KG1 (cell line): ENCODE results near the gene KLF1.

Experiments used
- DNase-seq: peaks from one replicate; lab custom pipeline; 2025; lab: John Stamatoyannopoulos, UW

KLF1 gene

DNA sequence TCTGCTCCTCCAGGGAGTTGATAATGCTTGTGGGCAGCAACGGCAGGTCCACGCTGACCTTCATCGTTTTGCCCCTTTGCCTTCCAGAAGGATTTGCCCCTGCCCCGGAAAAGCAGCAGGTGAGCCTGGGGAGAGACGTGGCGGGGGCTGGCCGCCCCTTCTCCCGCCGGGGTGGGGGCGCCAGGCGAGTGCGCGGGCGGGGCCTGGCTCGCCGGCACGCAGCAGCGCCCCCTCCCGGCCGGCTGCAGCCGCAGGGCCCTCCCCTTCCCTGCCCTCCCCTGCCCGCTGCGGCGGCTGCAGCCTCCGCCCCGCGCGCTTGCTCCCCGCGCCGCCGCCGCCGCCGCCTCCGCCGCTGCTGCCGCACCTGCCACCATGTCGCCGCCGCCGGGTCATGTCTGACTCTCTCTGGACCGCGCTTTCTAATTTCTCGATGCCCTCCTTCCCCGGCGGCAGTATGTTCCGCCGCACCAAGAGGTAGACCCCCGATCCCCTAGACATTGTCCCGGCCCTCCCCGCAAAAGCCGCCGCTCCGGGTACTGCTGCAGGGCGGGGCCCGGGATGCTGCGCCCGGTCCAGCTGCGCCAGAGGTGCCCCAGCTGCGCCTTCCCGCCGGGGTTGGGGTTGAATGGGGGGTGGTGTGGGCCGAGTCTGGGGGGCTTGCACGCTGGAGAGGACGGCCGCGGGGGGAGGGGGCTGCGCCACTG lies 48.7 kb downstream of the KLF1 start, which contains the start of gene MAST1:
MAST1 (plus strand) TSS at position 334 of the 704 bp plus-strand sequence; CDS start at position 392, 58 bp downstream.
- DNase-seq: no peak

DNA sequence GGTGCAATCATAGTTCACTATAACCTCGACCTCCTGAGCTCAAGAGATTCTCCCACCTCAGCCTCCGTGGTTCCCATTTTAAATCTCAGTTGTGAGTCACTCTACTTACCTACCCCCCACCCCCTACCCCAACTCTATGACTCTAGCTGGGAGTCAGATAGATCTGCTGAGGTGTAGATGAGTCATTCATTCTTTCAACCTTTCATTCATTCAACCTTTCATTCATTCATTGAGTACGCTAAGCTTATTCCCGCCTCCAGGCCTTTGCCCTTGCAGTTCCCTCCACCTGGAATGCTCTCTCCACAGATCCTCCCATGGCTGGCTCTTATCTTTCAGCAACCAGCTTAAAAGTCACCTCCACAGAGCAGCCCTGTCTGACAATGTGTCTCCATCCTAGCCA lies 49.8 kb downstream of the KLF1 start:
- DNase-seq: no peak

DNA sequence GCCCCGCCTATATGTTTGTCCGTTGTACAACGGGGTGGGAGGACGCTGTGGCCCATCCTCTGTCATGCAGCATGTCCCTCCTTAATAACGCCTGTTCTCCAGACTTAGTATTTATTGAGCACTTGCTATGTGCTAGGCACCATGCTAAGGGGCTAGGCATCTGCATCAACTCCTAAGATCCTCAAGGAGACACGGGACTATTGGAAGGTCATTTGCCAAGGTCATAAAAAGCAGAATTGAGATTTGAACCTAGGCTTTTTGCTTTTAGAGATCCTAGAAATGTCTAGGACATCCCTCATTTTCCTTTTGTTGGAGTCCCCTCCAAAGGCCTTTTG lies 50.5 kb downstream of the KLF1 start:
- DNase-seq: no peak

DNA sequence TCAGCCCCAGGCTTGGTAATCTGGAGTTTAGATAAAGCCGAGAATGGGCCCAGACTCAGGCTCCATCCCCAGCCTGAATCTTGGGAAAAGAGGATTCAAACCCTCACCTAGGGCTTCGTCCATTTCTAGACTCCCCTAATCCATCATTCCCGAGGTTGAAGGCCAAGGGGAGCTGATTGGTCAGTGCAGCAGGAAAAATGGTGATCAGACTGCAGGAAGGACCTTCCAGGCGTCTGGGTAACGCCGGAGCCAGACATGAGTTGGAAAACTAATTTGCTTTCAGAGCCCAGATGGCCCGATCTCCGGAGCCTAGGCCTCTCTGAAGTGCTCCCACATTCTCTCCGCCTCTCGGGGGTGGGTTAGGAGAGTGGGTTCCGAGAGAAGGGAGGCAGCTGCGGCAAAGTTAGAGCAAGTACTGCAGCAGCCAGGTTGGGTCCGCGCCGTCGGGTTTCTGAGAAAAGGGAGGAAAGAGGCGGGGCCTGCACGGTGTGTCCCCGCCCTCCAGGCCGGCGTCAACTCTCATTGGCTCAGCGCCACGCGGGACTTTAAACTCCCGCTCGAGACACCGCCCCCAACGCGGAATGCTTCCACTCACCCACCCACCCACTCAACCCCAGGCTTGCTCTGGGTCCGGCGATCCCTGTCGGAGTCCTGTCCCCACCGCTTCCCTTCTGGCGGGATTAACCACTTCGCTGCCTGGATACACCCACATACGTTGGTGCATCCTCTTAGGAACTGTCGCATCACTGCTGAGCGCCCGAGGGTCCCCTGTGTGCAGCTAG lies 51.8 kb downstream of the KLF1 start:
- DNase-seq: no peak

DNA sequence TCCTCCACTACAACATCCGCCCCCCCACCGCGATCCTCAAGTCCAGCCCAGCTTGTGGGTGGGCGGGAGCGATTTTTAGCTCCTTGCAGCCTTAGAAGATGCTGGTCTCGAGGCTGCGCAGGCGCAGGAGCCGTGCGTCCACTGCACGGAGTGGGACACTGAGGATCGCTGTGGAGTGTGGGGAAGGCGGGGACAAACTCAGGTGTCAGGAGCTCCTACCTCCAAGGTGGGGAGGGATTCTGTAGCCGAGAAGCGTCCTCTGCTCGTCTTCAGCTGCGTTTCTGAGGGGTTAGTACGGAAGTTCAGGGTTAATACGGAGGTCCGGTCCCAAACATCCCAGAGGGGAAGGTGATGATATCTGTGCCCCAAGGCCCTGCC lies 52.4 kb downstream of the KLF1 start, which contains the start of gene RTBDN:
RTBDN (minus strand) TSS at position 14 of the 378 bp plus-strand sequence. CDS start 4,600 bp downstream, outside the sequence.
- DNase-seq: no peak
